ENCODE data around the gene NT5C2. TPM values are rescaled to one million over a fixed set of nuclear protein-coding genes. Genes with fewer than 3 reads are reported as not detected.
"Not testable (repeated sequence)": the region's sequence is repeated elsewhere in the genome, so short reads cannot be mapped to it uniquely, and the experiment has no call there.

The NT5C2 gene
- total and polyA plus RNA-seq, 8 donors: 19.4 to 45.0 (median 26.4) TPM

- FAIRE-seq (no peak), ATAC-seq (peak; percentile 29 to 51 (median 32)), DNase-seq (peak in 3 of 6 donors; percentile 30 to 36 (median 36))
- H3K36me3 ChIP-seq: no peaks in the 10 kb centered on the region
- no peaks in the 10 kb centered on the region for H3K27me3 ChIP-seq
- H3K4me3 ChIP-seq: peak overlapping the region in 1 of 4 donors; percentile 82
- H3K4me1 ChIP-seq: peaks cover 12 to 26% (median 15%) of the 10 kb centered on the region in 3 donors
- intact Hi-C loops (cut with DNase I): no loop called here
- TF ChIP-seq, protein P1, sequence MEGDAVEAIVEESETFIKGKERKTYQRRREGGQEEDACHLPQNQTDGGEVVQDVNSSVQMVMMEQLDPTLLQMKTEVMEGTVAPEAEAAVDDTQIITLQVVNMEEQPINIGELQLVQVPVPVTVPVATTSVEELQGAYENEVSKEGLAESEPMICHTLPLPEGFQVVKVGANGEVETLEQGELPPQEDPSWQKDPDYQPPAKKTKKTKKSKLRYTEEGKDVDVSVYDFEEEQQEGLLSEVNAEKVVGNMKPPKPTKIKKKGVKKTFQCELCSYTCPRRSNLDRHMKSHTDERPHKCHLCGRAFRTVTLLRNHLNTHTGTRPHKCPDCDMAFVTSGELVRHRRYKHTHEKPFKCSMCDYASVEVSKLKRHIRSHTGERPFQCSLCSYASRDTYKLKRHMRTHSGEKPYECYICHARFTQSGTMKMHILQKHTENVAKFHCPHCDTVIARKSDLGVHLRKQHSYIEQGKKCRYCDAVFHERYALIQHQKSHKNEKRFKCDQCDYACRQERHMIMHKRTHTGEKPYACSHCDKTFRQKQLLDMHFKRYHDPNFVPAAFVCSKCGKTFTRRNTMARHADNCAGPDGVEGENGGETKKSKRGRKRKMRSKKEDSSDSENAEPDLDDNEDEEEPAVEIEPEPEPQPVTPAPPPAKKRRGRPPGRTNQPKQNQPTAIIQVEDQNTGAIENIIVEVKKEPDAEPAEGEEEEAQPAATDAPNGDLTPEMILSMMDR (IDR thresholded peaks at IDR 0.05): no peak
- H3K9me3 ChIP-seq: no peaks in the 10 kb centered on the region
- WGBS, 2 donors: 35 to 36% methylated on average over 14 of the region's 14 CpGs
- peak overlapping the region in 2 of 4 donors; percentile 96 to 97 for H3K27ac ChIP-seq
Measured at GRCh38 chr10:103193820-103194529, 903 bp upstream of the NT5C2 start.

DNA sequence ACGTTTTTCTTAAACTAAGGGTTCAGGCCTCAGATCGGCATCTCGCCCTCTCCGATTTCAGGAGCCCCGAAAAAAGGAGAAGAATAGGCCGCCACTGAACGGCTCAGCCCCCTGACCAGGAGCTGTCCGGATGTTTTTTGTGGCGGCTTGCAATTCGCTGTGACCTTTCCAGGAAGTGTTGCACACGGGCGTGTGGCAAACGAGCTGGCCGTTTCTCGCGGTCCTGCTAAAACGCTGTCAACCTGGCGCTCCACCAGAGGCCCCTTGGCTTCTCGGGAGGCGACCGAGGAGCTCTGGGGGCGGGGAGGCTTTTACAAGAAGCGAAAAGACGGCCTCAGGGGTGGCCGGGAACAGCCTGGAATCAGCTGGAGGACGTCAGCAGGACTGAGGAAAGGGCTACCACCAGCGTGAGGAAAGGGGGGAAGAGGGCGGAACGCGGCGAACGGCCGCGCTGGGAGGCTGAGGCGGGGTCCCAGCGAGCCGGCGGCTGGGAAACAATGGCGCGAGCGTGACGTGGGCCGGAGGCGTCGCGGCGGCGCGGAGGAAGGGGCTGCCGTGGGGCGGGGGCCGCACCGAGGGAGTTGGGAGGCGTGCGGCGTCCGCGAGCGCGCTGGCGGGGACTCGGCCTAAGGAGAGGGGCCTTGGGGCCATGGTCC, 493 bp downstream of the NT5C2 start:
- ATAC-seq (peak; percentile 58 to 78 (median 75)), FAIRE-seq (no peak), DNase-seq (peak; percentile 75 to 90 (median 81))
- 0 to 1% methylated on average over 47 to 62 of the region's 62 CpGs for WGBS, 2 donors
- H3K9me3 ChIP-seq: no peaks in the 10 kb centered on the region
- H3K27ac ChIP-seq: peak overlapping the region; percentile 73 to 97 (median 96)
- H3K4me3 ChIP-seq: peak overlapping the region; percentile 77 to 98 (median 81)
- H3K36me3 ChIP-seq: no peaks in the 10 kb centered on the region
- H3K4me1 ChIP-seq: peaks cover 12 to 34% (median 18%) of the 10 kb centered on the region in 3 donors
- TF ChIP-seq, protein P1 (IDR thresholded peaks at IDR 0.05): no peak
- intact Hi-C loops (cut with DNase I): no loop called here
- H3K27me3 ChIP-seq: no peaks in the 10 kb centered on the region

GRCh38 chr10:103192089-103192450, 1.0 kb downstream of the NT5C2 start:
- Histone ChIP-seq H3K27me3 (no peaks in the 10 kb centered on the region), H3K27ac (peak overlapping the region; percentile 73 to 97 (median 96)), H3K9me3 (no peaks in the 10 kb centered on the region), H3K4me3 (peak overlapping the region; percentile 77 to 98 (median 81)), H3K36me3 (no peaks in the 10 kb centered on the region), H3K4me1 (peaks cover 12 to 37% (median 23%) of the 10 kb centered on the region in 3 donors)
- DNase-seq: no peak
- intact Hi-C loops (cut with DNase I): no loop called here
- TF ChIP-seq, protein P1 (IDR thresholded peaks at IDR 0.05): no peak
- ATAC-seq: peak in 3 of 4 donors; percentile 6 to 29 (median 23)
- FAIRE-seq: no peak
- 0 to 1% methylated on average over 14 of the region's 14 CpGs for WGBS, 2 donors

DNA sequence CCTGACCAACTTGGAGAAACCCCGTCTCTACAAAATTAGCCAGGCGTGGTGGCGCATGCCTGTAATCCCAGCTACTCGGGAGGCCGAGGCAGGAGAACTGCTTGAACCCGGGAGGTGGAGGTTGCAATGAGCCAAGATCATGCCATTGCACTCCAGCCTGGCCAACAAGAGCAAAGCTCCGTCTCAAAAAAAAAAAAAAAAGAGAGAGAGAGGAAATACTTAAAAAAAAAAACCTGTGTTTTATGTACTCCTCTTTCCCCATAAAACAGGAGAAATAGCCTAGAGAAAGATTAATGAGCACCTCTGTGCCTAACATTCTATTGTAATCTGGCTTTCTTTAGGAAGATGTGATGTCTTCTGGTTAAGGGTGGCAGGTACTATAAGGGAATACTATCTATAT, 1.9 kb downstream of the NT5C2 start:
- H3K9me3 ChIP-seq; FAIRE-seq; intact Hi-C loops (cut with DNase I); ATAC-seq; H3K36me3 ChIP-seq; DNase-seq; H3K27me3 ChIP-seq: not testable (repeated sequence)
- Histone ChIP-seq H3K4me3 (peak overlapping the region in 3 of 4 donors; percentile 77 to 82 (median 80)), H3K27ac (peak overlapping the region in 1 of 4 donors; percentile 6), H3K4me1 (peaks cover 12 to 32% (median 25%) of the 10 kb centered on the region in 3 donors)
- 70 to 75% methylated on average over 7 of the region's 7 CpGs for WGBS, 2 donors

GRCh38 chr10:103188853-103189252, 4.2 kb downstream of the NT5C2 start:
- FAIRE-seq: no peak
- no peak for ATAC-seq
- WGBS, 2 donors: 54 to 58% methylated on average over 6 of the region's 6 CpGs
- no peak for DNase-seq
- TF ChIP-seq, protein P1 (IDR thresholded peaks at IDR 0.05): no peak
- intact Hi-C loops (cut with DNase I): no loop called here
- peaks cover 29 to 45% (median 34%) of the 10 kb centered on the region in 3 donors for H3K4me1 ChIP-seq
- no peaks in the 10 kb centered on the region for H3K9me3 ChIP-seq
- H3K4me3 ChIP-seq: no peak overlapping the region
- H3K27ac ChIP-seq: no peak overlapping the region
- H3K36me3 ChIP-seq: no peaks in the 10 kb centered on the region
- H3K27me3 ChIP-seq: no peaks in the 10 kb centered on the region

Measured in pancreas (tissue), 10 donors.